SK-N-MC (cell line): Measurements from ENCODE around the gene CAPN5.
A peak's percentile ranks its signal among the peaks of the same experiment; 100 is the strongest.

ENCODE experiments used
- DNase-seq: peaks from one replicate; pipeline ENCODE4 v3.0.0-alpha.2; 2011; ENCODE audit warnings: low read depth, low spot score
- H3K27ac ChIP-seq: fragments of 200-600 bp; sonication (generic); 2 replicates; pipeline ENCODE4 v1.5.1; 2016; ENCODE audit warnings: mixed run types
- H3K36me3 ChIP-seq: fragments of 200-600 bp; sonication (generic); 2 replicates; pipeline ENCODE4 v1.6.1; 2017; ENCODE audit warnings: antibody characterized with exemption, low read length, mixed read lengths; ENCODE audit not compliant: insufficient read depth
- H3K4me3 ChIP-seq: fragments of 200-600 bp; sonication (generic); 2 replicates; pipeline ENCODE4 v1.5.1; 2016
- H3K9ac ChIP-seq: fragments of 200-600 bp; sonication (generic); 2 replicates; pipeline ENCODE4 v1.8.0; 2017; ENCODE audit warnings: mixed run types, mixed read lengths; ENCODE audit not compliant: insufficient read length
- H3K9me3 ChIP-seq: fragments of 200-600 bp; sonication (generic); 2 replicates; pipeline ENCODE4 v1.6.1; 2017; ENCODE audit warnings: low read depth, mild to moderate bottlenecking, antibody characterized with exemption, low read length, moderate library complexity, mixed read lengths
- EZH2 ChIP-seq: fragments of 200-600 bp; sonication (generic); IDR thresholded peaks from one replicate; pipeline ENCODE4 v1.6.1; 2017; ENCODE audit warnings: antibody characterized with exemption
- FOXP2 ChIP-seq: optimal IDR thresholded peaks from 2 replicates; pipeline ENCODE3; 2011; ENCODE audit warnings: mild to moderate bottlenecking, moderate library complexity; ENCODE audit not compliant: insufficient read depth; ENCODE audit errors: extremely low read length, control extremely low read depth
- POLR2AphosphoS5 ChIP-seq: IDR thresholded peaks from 2 replicates; pipeline ENCODE4 v1.6.1; 2012; ENCODE audit warnings: mild to moderate bottlenecking, low read depth, low read length, borderline replicate concordance

Gene CAPN5

GRCh38 chr11:77067861-77068443 is 1.2 kb downstream of the CAPN5 start:
- H3K9me3 ChIP-seq = no peaks in the 10 kb centered on the region
- H3K27ac ChIP-seq = no peak overlapping the region
- TF ChIP-seq EZH2 (no peak), FOXP2 (no peak), POLR2AphosphoS5 (no peak)
- H3K4me3 ChIP-seq = peak overlapping the region; percentile 84; the same call in 1 of the 2 replicates
- H3K9ac ChIP-seq = no peak overlapping the region
- H3K36me3 ChIP-seq = no peaks in the 10 kb centered on the region
- DNase-seq = no peak

- no peak for DNase-seq
- TF ChIP-seq POLR2AphosphoS5 (no peak), EZH2 (no peak), FOXP2 (no peak)
- Histone ChIP-seq H3K9ac (no peak overlapping the region), H3K9me3 (no peaks in the 10 kb centered on the region), H3K4me3 (no peak overlapping the region), H3K27ac (no peak overlapping the region), H3K36me3 (no peaks in the 10 kb centered on the region)
These were observed 1.9 kb downstream of the CAPN5 start for GRCh38 chr11:77068457-77069335.

- no peak overlapping the region for H3K9ac ChIP-seq
- no peak overlapping the region for H3K27ac ChIP-seq
- no peak overlapping the region for H3K4me3 ChIP-seq
- H3K9me3 ChIP-seq = no peaks in the 10 kb centered on the region
- no peak for TF ChIP-seq EZH2
- no peak for TF ChIP-seq FOXP2
- TF ChIP-seq POLR2AphosphoS5 = no peak
- DNase-seq = no peak
- H3K36me3 ChIP-seq = no peaks in the 10 kb centered on the region
These were observed 2.7 kb downstream of the CAPN5 start for GRCh38 chr11:77069336-77069968.

GRCh38 chr11:77069969-77070582 is 3.3 kb downstream of the CAPN5 start:
- no peaks in the 10 kb centered on the region for H3K36me3 ChIP-seq
- H3K27ac ChIP-seq = no peak overlapping the region
- no peak overlapping the region for H3K9ac ChIP-seq

GRCh38 chr11:77071077-77071476 is 4.3 kb downstream of the CAPN5 start:
- no peak overlapping the region for H3K4me3 ChIP-seq
- no peak overlapping the region for H3K9ac ChIP-seq
- H3K9me3 ChIP-seq = no peaks in the 10 kb centered on the region
- TF ChIP-seq FOXP2 (no peak), EZH2 (no peak), POLR2AphosphoS5 (no peak)
- H3K27ac ChIP-seq = no peak overlapping the region
- no peaks in the 10 kb centered on the region for H3K36me3 ChIP-seq
- DNase-seq = no peak

More at GRCh38 chr11:77069969-77070582, 3.3 kb downstream of the CAPN5 start:
- no peak overlapping the region for H3K4me3 ChIP-seq
- DNase-seq = no peak
- no peaks in the 10 kb centered on the region for H3K9me3 ChIP-seq
- no peak for TF ChIP-seq EZH2
- no peak for TF ChIP-seq POLR2AphosphoS5
- TF ChIP-seq FOXP2 = no peak

GRCh38 chr11:77071671-77072605 is 5.2 kb downstream of the CAPN5 start:
- Histone ChIP-seq H3K27ac (no peak overlapping the region), H3K9me3 (no peaks in the 10 kb centered on the region)
- no peak for DNase-seq

GRCh38 chr11:77072851-77073327 is 6.1 kb downstream of the CAPN5 start:
- no peak overlapping the region for H3K4me3 ChIP-seq
- H3K9me3 ChIP-seq = no peaks in the 10 kb centered on the region
- H3K9ac ChIP-seq = no peak overlapping the region
- no peaks in the 10 kb centered on the region for H3K36me3 ChIP-seq
- TF ChIP-seq EZH2 (no peak), FOXP2 (no peak)
- H3K27ac ChIP-seq = no peak overlapping the region
- no peak for DNase-seq

More at GRCh38 chr11:77071671-77072605, 5.2 kb downstream of the CAPN5 start:
- Histone ChIP-seq H3K9ac (no peak overlapping the region), H3K4me3 (no peak overlapping the region), H3K36me3 (no peaks in the 10 kb centered on the region)
- no peak for TF ChIP-seq POLR2AphosphoS5
- TF ChIP-seq FOXP2 = no peak
- TF ChIP-seq EZH2 = no peak

GRCh38 chr11:77073328-77074001 is 6.7 kb downstream of the CAPN5 start:
- H3K9me3 ChIP-seq = no peaks in the 10 kb centered on the region
- H3K9ac ChIP-seq = no peak overlapping the region
- TF ChIP-seq POLR2AphosphoS5 (no peak), EZH2 (no peak), FOXP2 (no peak)
- H3K27ac ChIP-seq = no peak overlapping the region
- DNase-seq = no peak
- no peak overlapping the region for H3K4me3 ChIP-seq
- no peaks in the 10 kb centered on the region for H3K36me3 ChIP-seq
